GM18502 (cell line): ENCODE results near the gene LIMCH1.
"Not testable (repeated sequence)": the region's sequence is repeated elsewhere in the genome, so short reads cannot be mapped to it uniquely, and the experiment has no call there.

Source experiments
- ATAC-seq: cut with Tn5 transposase; IDR thresholded peaks from one replicate; pipeline ENCODE4 v1.9.1; 2021; ENCODE audit warnings: mild to moderate bottlenecking; ENCODE audit not compliant: unreplicated experiment, poor library complexity

LIMCH1 gene

GRCh38 chr4:41538017-41538733 lies at the start of gene LIMCH1:
LIMCH1 (plus strand) TSS chr4:41538157; CDS start chr4:41605996, 67,839 bp downstream.
- ATAC-seq = no peak

GRCh38 chr4:41491081-41491576 lies 46.8 kb upstream of the LIMCH1 start:
- not testable (repeated sequence) for ATAC-seq

GRCh38 chr4:41496977-41497376 lies 41.0 kb upstream of the LIMCH1 start:
- ATAC-seq = no peak

- ATAC-seq = no peak
Measured at GRCh38 chr4:41498177-41498576, 39.8 kb upstream of the LIMCH1 start.

GRCh38 chr4:41504167-41504818 lies 33.7 kb upstream of the LIMCH1 start:
- no peak for ATAC-seq

- ATAC-seq = no peak
Measured at GRCh38 chr4:41505161-41505661, 32.7 kb upstream of the LIMCH1 start.

- no peak for ATAC-seq
Measured at GRCh38 chr4:41506130-41506529, 31.8 kb upstream of the LIMCH1 start.

- no peak for ATAC-seq
Measured at GRCh38 chr4:41507291-41507947, 30.5 kb upstream of the LIMCH1 start.

- no peak for ATAC-seq
Measured at GRCh38 chr4:41509451-41509866, 28.5 kb upstream of the LIMCH1 start.

- no peak for ATAC-seq
Measured at GRCh38 chr4:41510179-41510578, 27.8 kb upstream of the LIMCH1 start.

- no peak for ATAC-seq
Measured at GRCh38 chr4:41512136-41512535, 25.8 kb upstream of the LIMCH1 start.

- no peak for ATAC-seq
Measured at GRCh38 chr4:41512596-41512995, 25.4 kb upstream of the LIMCH1 start.

- no peak for ATAC-seq
Measured at GRCh38 chr4:41514169-41514568, 23.8 kb upstream of the LIMCH1 start.

- no peak for ATAC-seq
Measured at GRCh38 chr4:41514766-41515481, 23.0 kb upstream of the LIMCH1 start.

- ATAC-seq = no peak
Measured at GRCh38 chr4:41517121-41517520, 20.8 kb upstream of the LIMCH1 start.

- ATAC-seq = no peak
Measured at GRCh38 chr4:41517747-41518146, 20.2 kb upstream of the LIMCH1 start.

GRCh38 chr4:41524425-41524824 lies 13.5 kb upstream of the LIMCH1 start:
- no peak for ATAC-seq

- ATAC-seq = no peak
Measured at GRCh38 chr4:41525129-41525528, 12.8 kb upstream of the LIMCH1 start.

- ATAC-seq = no peak
Measured at GRCh38 chr4:41526628-41527027, 11.3 kb upstream of the LIMCH1 start.

- ATAC-seq = no peak
Measured at GRCh38 chr4:41528512-41529205, 9.3 kb upstream of the LIMCH1 start.
